NCI-H1092 treated with DMSO at 0.1 percent for 48 hours (cell line): ENCODE measurements around the gene SEMG1.

Experiments used
- DNase-seq: peaks from one replicate; lab custom pipeline; 2025; lab: John Stamatoyannopoulos, UW

The SEMG1 gene

GRCh38 chr20:45223136-45223535 is 16.3 kb downstream of the SEMG1 start:
- no peak for DNase-seq

GRCh38 chr20:45226287-45226686 is 19.5 kb downstream of the SEMG1 start:
- no peak for DNase-seq

DNA sequence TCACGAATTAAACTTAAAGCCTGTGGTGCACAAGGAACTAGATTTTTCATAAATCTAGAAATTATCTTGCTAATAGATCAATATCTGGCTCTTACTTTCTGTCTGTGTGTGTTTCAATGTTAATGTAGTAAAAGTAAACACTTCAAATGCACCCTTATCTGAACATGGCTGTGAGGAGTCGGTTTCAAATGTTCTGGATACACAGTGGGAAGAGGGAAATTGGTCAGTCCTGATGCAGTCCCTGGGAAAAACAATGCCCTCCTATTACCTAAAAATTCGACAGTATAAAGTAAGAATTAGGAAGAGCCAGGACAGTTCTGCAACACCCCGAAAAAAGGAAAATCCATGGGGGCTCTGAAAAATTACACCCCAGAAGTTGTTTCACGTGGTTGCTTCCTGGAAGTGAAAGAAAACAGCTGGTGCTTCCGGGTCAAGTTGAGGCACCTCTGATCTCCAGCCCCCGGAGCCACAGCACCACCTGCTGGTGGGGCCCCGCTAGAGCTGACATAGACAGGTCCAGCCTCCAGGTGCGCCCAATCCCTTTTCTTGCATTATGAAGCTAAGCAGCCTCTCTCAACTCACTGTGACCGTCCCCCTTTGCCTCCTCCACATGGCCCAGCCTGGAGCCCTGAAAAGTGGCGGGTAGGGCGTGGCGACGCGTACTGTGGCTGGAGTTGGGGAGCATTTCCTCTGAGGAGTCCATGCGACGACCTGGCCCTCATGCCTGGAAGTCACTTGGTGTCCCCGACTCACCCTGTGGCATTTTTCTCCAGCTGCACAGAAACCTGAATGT is 22.6 kb downstream of the SEMG1 start:
- DNase-seq = peak; percentile 11

- no peak for DNase-seq
These were observed 23.8 kb downstream of the SEMG1 start for GRCh38 chr20:45230631-45231030.

GRCh38 chr20:45235995-45236394 is 29.2 kb downstream of the SEMG1 start:
- no peak for DNase-seq

DNA sequence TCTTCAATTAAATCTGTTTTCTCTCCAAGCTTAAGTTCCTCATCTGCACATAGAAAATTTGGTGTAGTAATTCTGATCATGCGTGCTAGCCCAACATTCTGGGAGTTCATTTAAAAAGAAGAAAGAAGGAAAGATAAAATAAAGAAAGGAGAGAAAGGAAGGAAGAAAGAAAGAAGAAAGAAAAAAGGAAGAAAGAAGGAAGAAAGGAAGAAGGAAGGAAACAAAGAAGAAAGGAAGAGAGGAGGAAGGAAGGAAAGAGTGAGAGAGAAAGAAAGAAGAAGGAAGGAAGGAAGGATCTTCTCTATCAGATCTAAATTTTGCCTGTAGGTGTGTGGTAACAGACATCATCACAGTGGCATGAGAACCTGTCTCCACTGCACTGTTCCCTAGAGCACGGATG is 31.3 kb downstream of the SEMG1 start:
- DNase-seq = no peak

- DNase-seq = no peak
These were observed 39.3 kb downstream of the SEMG1 start for GRCh38 chr20:45246109-45246508.

- DNase-seq = no peak
These were observed 41.0 kb downstream of the SEMG1 start for GRCh38 chr20:45247865-45248264.

GRCh38 chr20:45248609-45249008 is 41.8 kb downstream of the SEMG1 start:
- DNase-seq = no peak

- DNase-seq = no peak
These were observed 45.2 kb downstream of the SEMG1 start for GRCh38 chr20:45251884-45252560.

- no peak for DNase-seq
These were observed 46.4 kb downstream of the SEMG1 start for GRCh38 chr20:45253261-45253660.

- no peak for DNase-seq
These were observed 47.8 kb downstream of the SEMG1 start, which contains the start of gene SLPI for GRCh38 chr20:45254383-45255262. SLPI (minus strand) TSS chr20:45254564; CDS start chr20:45254543, 21 bp downstream.

DNA sequence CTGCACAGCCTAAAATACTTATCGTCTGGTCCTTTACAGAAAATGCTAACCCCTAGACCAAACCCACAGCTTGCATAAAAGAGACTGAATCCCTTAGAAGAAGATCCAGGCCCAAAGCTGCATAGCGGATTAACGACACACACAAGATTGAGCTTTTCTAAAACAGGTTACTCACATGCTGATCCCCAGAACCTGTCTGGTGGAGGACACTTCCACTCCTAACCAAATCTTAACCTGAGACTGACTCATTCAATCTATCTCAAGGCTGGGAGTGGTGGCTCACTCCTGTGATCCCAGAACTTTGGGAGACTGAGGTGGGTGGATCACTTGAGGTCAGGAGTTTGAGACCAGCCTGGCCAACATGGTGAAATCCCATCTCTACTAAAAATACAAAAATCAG is 50.3 kb downstream of the SEMG1 start:
- no peak for DNase-seq

DNA sequence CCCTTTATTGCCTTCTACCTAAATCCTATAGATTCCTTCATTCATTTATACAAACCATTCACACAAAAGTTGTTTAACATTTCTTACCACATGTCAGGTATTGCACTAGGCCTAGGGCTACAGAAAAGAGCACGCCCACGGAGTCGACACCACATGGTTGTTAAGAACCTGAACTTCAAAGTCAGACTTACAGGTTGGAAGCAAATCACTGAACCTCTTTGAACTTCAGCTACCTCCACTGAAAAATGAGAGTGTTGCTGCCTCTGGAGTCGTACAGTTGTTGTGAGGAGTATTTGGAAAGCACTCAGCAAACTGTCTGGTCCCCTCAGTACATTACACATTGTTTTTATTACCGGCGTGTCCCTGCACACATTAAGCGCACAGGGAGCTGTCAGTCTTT is 50.9 kb downstream of the SEMG1 start:
- DNase-seq = no peak

- DNase-seq = no peak
These were observed 51.4 kb downstream of the SEMG1 start for GRCh38 chr20:45258259-45258658.

GRCh38 chr20:45258664-45259063 is 51.8 kb downstream of the SEMG1 start:
- DNase-seq = no peak
